HG02884 (cell line): ENCODE data around the gene CSF3R.
"Not testable (repeated sequence)": the region's sequence is repeated elsewhere in the genome, so short reads cannot be mapped to it uniquely, and the experiment has no call there.

Experiments
- ATAC-seq: cut with Tn5 transposase; IDR thresholded peaks from one replicate; pipeline ENCODE4 v1.9.1; 2021; ENCODE audit warnings: mild to moderate bottlenecking, moderate library complexity; ENCODE audit not compliant: unreplicated experiment

Gene CSF3R

DNA sequence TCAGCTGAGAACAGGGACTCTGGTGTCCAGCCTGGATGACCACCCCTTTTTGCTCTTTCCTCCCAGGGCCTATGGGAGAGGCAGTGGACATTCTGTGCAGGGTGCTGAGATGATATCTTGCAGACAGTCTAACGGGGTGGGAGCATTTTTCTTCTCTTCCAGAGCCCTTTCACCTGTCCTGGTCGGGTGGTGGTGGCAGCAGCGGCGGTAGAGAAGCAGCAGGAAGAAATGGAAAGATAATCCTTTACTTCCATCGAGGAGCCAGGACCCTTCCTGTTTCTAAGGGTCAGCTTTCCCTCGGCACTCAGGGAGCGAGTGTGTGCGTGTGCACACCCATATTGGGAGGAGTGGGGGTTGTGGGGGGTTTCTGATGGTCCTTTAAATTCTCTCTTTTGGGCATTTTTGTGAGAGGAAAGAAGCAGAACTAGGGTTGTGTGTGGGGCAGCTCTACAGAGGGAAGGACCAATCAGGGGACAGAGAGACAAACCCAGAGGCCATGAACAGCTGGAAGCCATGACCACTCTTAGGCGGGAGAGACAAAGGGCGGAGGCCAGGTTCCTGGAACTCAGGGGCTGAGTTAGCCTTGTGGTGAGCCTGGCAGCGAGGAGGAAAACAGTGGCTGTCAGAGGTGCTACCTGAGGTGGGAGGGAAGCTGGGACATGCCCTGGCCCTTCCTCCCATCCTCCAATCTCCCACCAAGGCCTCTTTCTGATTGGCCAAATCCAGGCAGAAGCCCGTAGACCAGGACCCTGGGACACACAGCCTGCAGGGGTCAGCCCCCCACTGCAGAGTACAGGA lies 31.2 kb upstream of the CSF3R start:
- no peak for ATAC-seq

DNA sequence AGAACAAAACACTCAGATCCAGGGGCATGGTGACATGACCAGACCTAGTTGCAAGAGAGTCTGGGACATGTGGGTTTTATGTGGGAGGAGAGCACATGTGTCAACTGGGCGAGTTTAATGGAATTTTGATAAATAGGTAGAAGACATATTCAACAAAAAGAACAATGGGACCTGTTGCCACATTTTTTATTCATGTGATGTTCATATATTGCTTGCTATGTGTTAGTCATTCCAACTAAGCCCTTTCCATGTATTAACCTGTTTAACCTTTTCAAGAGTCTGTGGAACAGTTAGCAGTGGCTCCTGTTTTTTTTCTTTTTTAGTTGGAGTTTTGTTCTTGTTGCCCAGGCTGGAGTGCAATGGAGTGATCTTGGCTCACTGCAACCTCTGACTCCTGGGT lies 30.1 kb upstream of the CSF3R start:
- no peak for ATAC-seq

DNA sequence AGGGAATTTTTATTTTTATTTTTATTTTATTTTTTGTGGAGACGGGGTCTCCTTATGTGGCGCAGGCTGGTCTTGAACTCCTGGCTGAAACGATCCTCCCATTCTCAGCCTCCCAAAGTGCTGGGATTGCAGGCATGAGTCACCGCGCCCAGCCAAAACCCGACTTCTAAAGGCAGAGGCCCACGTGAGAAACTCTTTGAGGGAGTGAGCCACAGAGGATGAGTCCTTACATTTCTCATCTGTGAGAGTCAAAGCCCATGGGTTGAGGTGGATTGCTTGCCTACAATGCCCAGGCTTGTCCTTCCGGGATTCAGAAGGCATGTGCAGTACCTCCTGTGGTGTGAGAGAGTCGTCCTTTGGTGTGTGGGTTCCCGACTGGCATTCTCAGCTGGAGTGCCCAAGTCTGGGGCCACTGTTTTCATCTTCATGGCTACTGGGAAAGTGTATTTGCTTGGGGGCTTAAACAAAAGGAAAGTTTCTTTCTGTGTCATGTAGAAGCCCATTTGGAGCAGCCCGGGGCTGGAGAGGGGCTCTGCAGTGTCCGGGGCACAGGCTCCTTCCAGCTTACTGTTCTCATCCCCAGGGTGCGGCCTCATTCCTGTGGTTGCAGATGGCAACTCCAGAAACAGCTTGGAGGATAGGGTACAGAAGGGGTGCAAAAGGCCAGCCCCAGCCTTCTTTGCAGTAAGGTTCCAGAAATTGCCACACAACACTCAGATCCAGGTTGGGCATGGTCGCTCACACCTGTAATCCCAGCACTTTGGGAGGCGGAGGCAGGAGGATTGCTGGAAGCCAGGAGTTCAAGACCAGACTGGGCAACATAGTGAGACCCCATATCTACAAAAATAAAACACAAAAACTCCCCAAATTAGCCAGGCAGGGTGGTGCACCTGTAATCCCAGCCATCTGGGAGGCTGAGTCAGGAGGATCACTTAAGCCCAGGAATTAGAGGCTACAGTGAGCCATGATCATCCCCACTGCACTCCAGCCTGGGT lies 29.4 kb upstream of the CSF3R start:
- ATAC-seq = no peak

DNA sequence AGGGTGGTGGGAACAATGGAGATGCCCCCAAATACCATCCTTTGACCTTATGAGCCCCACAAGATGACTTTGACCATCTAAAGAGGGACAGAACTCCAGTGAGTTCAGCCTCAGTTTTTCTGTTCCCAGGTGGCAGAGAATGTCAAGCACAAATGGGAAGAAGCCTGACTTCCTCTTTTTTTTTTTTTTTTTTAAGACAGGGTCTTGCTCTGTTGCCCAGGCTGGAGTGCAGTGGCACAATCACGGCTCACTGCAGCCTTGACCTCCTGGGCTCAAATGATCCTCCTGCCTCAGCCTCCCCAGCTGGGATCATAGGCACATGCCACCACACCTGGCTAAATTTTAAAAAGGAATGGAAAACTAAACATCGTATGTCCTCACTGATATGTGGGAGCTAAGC lies 28.5 kb upstream of the CSF3R start:
- not testable (repeated sequence) for ATAC-seq

DNA sequence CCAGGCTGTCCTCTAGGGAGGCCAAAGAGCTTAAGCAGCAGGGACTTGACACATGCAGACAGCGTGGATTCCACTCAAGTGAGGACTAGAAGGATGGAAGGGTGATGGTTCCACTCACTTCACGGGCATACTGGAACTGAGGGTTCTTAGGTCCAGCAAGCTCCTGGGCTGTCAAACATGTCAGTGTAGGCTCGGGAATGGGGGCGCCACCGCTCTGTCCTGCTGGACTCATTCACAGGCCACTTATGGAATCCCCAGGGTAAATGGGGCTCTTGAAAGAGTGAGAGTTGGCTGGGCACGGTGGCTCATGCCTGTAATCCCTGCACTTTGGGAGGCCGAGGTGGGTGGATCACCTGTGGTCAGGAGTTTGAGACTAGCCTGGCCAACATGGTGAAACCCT lies 27.7 kb upstream of the CSF3R start:
- no peak for ATAC-seq

DNA sequence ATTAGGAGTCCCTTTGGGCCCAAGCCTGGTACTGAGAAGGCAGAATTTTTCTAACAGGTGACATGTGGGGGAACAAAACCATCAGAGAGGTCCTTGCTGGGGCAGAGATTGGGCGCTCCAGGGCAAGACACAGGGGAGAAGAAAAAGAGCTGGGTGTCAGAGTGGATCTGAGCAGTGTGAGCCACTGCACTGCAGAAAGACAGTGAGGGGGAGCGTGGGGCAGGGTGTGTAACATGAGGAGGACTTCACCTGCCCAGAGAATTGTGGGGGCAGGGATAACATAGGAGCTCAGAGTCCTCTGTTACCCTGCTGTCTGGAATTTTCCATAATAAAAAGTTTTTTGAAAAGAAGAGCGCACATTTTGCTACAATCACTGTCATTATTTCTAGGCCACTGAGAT lies 25.5 kb upstream of the CSF3R start:
- ATAC-seq = no peak

DNA sequence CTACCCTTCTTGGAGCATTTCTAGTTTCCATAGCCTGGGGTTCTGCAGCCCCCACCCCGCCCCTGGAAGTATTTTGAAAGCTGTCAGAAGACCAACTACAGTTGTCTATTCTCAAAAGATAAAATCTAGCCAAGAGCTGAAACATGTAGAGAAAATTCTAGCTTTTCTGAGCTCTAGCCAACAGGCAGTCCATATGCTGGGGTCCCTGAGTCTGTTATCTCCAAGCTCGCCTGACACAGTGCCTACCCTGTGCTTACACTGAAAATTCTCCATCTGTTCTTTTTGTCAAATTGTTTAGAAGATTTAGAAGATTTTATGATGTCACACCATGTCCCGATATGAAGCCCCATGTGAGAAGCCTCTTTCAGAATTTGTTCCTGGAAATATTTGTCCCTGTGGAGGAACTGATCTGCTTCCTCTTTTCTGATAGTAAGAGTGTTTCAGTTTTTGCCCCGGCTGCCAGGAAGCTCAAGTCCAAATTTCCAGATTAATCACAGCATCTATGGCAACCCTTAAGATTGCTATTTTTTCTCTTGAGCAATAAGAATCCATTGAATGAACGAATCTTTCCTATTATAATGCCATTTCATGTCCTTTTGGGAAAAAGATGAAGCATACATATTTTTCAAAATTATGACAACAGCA lies 23.7 kb upstream of the CSF3R start:
- ATAC-seq = no peak

DNA sequence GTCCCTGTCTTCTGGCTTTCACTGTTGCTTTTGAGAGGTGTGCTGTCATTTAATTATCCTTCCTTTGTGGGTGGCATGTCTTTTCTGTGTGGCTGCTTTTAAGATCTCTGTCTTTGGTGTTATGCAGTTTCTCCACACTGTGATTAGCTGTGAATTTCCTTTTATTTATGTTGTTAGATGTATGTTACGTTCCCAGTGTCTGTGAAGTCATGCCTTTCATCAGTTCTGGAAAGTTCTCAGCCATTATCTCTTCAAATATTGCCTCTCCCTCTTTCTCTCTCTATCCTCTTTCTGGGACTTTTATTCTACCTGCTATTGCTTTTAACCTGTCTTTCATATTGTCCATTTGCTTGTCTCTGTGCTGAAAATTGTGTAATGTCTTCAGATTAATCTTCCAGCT lies 21.0 kb upstream of the CSF3R start:
- no peak for ATAC-seq

DNA sequence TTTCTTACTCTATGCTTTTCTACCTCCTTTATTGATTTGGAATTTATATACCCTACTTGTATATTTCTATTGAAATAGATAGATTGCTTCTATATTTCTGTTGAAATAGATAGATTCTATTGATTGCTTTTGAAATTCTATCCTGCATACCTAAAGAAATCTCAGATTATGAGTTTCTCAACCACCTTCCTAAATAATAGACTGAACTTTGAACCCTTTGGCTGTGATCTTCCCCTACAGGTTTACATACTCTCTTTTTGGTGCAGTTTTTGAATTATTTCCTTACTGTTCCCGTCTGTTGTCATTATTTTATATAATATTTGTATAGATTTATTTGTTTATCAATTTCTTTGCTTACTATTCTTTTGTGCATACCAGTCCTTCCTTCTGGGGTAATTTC lies 20.4 kb upstream of the CSF3R start:
- ATAC-seq = no peak

DNA sequence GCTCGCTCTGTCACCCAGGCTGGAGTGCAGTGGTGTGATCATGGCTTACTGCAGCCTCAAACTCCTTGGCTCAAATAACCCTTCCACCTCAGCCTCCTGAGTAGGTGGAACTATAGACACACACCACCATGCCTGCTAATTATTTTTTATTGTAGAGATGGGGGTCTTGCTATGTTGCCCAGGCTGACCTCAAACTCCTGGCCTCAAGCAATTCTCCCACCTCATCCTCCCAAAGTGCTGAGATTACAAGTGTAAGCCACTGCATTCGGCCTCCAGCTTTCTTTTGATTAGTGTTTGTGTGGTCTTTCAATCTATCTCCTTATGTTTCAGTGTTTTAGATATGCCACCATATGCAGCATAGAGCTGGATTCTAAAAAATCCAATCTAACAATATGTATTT lies 19.9 kb upstream of the CSF3R start:
- ATAC-seq = no peak

DNA sequence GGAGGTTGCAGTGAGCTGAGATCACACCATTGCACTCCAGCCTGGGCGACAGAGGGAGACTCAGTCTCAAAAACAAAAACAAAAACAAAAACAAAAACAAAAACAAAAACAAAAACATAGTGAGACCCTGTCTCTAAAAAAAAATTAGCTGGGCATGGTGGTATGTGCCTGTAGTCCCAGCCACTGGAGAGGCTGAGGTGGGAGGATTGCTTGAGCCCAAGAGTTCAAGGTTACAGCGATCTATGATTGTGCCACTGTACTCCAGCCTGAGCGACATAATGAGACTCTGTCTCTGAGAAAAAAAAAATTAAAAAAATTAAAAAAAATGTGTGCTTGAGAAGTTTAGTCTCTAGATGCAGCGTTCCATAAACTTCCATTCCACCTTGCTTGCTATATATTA lies 19.2 kb upstream of the CSF3R start:
- not testable (repeated sequence) for ATAC-seq

DNA sequence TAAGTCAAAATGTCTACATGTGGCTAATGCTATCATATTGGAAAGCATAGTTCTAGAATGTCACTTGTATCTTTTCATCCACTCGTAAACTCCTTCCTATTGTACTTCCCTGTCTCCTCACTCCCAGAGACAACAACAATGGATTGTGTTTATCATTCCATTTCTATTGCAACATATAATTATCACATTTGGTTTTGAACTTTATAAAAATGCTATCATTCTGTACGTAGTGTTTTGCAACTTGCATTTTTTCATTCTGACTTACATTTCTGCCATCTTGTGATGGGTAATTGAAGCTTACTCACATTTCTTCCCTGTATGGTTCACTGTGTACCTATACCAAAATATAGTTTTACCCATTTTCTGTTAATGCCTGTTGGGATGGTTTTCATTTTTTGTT lies 14.5 kb upstream of the CSF3R start:
- ATAC-seq = no peak

DNA sequence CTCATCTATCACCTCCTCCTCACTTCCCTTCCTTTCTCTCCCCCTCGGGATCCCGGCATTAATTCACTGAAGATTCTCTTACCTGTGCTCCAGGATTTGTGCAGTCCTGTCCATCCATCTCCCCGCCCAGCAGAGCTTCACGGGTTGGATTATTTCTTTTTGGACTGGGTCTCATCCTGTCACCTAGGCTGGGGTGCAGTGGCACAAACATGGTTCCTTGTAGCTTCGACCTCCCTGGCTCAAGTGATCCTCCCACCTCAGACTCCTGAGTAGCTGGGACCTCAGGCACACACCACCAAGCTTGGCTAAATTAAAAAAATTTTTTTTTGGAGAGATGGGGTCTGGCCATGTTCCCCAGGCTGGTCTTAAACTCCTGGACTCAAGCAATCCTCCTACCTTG lies 12.3 kb upstream of the CSF3R start:
- ATAC-seq = no peak

DNA sequence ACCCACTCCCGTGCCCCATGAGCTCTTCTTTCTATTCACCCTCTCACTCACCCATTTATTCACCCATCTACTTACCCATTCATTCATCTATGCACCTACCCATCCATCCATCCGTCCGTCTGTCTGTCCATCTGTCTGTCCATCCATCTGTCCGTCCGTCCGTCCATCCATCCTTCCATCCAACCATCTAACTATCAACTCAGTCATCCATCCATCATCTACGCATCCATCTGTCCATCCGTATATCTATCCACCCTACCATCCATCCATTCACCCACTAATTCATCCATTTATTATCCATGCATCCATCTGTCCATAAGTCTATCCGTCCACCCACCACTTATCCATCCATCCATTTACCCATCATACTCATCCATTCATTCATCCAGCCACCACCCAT lies 10.8 kb upstream of the CSF3R start:
- ATAC-seq = no peak

DNA sequence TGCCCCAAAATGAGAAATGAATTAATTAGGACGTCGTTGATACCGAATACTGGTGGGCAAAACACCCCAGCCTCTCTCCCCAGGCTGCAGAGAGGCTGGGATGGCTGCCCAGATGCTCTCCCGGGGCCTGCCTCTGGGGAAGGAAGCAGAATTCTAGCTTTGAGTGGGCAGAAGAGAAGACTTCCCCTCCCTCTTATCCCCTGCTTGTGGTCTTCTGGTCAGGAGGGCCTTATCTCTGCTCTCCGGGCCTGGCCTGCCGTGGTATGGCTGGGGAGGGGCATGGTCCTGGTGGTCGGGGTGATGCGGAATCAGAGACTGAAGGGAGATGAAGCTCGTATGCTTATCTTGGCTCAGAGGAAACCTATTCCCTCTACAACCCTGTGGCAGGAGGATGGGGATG lies 9.8 kb upstream of the CSF3R start:
- ATAC-seq = no peak

DNA sequence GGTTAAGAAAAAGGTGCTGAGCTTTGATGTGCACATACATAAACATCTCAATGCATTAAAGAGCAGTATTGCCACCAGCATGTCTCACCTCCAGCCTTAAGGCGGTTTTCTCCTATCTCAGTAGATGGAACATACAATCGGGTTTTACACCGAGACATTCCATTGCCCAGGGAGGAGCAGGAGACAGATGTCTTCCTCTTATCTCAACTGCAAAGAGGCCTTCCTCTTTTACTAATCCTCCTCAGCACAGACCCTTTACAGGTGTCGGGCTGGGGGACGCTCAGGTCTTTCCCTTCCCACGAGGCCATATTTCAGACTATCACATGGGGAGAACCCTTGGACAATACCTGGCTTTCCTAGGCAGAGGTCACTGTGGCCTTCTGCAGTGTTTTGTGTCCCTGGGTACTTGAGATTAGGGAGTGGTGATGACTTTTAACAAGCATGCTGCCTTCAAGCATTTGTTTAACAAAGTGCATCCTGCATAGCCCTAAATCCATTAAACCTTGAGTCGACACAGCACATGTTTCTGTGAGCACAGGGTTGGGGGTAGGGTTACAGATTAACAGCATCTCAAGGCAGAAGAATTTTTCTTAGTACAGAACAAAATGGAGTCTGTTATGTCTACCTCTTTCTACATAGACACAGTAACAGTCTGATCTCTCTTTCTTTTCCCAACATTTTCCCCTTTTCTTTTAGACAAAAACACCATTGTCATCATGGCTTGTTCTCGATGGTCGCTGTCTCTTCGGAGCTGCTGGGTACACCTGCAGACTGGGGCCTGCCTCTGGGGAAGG lies 6.7 kb upstream of the CSF3R start:
- not testable (repeated sequence) for ATAC-seq

DNA sequence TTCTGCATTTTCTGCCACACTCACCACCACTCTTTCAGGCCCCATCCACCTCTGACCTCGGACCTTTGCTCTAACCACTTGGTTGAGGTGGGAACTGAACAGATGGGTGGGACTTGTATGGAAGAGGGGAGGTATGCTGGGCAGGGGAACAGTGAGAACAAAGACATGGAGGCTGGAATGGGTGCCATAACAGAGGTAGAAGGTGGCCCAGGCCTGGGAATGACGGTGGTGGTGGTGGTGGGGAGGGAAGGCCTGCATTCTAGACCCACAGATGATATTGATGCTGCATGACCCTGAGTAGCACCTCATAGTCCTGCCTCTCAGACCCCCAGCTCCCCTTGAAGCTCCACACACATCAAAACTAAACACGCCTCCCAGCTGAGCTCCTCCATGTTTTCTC lies 5.2 kb upstream of the CSF3R start:
- no peak for ATAC-seq

DNA sequence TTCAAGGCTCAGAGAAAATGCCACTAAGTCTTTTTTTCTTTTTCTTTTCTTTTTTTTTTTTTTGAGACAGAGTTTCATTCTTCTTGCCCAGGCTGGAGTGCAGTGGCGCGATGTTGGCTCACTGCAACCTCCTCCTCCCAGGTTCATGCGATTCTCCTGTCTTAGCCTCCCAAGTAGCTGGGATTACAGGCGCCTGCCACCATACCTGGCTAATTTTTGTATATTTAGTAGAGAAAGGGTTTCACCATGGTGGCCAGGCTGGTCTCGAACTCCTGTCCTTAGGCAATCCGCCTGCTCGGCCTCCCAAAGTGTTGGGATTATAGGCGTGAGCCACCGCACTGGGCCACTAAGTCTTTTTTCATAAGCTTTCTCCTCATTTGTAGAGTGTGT lies 4.6 kb upstream of the CSF3R start:
- ATAC-seq = not testable (repeated sequence)

DNA sequence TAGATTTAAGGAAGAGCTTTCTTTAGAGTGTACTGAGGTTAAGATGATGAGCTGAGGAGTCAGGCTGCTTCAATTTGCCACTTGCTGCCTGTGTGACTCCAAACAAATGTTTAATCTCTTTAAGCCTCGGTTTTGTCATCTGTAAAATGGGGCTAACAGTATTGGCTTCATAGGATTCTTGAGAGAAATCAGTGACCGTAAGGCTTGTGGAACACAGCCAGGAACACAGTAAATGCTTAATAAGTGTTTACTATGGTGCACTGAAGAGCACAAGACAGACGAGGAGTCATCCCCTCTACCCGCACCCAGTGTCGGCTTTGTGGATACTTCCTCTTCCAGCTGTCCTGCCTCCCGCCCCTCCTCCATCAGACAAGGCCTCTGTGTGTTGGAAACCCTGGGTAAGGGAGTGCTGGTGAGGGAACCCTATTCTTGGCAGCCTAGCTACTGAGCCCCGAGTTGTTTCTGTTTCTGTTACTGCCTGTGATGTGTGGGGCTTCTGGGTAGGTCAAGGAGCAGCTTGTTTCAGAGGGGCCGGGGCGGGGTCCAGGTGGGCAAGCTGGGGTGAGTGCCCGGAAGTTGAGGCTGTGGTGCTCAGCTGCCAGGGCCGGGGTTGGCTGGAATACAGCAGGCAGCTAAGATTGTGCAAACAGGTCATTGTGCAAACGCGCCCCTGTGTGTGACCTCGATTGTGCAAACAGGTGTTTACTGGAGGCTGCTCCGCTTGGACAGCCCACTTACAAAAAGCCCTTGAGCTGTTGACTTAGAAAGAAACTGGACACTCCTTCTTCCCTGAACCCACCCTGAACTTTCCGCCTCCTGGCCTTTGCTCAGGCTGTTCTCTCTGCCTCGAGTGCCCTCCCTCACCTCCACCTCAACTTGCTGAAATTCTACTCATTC lies 4.0 kb upstream of the CSF3R start:
- no peak for ATAC-seq

DNA sequence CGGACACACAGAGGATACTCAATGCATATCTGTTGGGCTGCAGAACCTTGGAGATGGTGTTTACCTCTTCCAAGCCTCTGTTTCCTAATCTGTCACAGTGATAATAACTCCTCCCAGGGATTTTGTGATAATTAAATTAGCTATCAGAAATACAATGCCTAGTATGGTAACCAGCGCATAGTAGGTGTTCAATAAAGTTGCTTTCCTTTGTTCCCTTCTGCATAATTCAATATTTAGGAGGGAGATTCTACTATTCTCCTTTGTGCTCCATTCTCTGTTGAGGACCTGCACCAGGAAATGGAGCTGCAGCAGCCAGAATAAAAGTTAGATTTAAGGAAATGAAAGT lies 3.4 kb upstream of the CSF3R start:
- ATAC-seq = no peak
